Activated CD4-positive, alpha-beta T cell treated with anti-CD3 and anti-CD28 coated beads for 36 hours (primary cell): ENCODE measurements around the gene KAT2B. TPM values are rescaled to one million over a fixed set of nuclear protein-coding genes. Genes with fewer than 3 reads are reported as not detected.

Experiments used
- ATAC-seq: fragments of 200-7000 bp; cut with Tn5 transposase; one replicate; pipeline ENCODE4 v1.10.0; 2021; ENCODE audit warnings: mild to moderate bottlenecking, moderate library complexity
- CTCF ChIA-PET: fragments of 350-600 bp; sonication (Branson Sonifier 250); formaldehyde crosslinking; loops from one replicate; lab custom pipeline; 2021; ENCODE audit warnings: antibody characterized with exemption; lab: Charles Lee
- POLR2A ChIA-PET: fragments of 350-600 bp; sonication (Branson Sonifier 250); formaldehyde crosslinking; loops from one replicate; lab custom pipeline; 2021; ENCODE audit warnings: antibody characterized with exemption, inconsistent platforms; lab: Charles Lee
- DNase-seq: peaks from one replicate; pipeline ENCODE4 v3.0.0-alpha.2; 2020
- H3K27ac Mint-ChIP-seq: one replicate; pipeline ENCODE4 v1.8.0; 2021; ENCODE audit warnings: mixed read lengths
- H3K27me3 Mint-ChIP-seq: one replicate; pipeline ENCODE4 v1.8.0; 2021; ENCODE audit warnings: mixed read lengths
- H3K36me3 Mint-ChIP-seq: one replicate; pipeline ENCODE4 v1.8.0; 2021; ENCODE audit warnings: low read depth, mixed read lengths
- H3K4me1 Mint-ChIP-seq: one replicate; pipeline ENCODE4 v1.8.0; 2021; ENCODE audit warnings: mixed read lengths
- H3K4me3 Mint-ChIP-seq: one replicate; pipeline ENCODE4 v1.8.0; 2021; ENCODE audit warnings: mild to moderate bottlenecking, moderate library complexity, mixed read lengths
- H3K9me3 Mint-ChIP-seq: one replicate; pipeline ENCODE4 v1.8.0; 2021; ENCODE audit warnings: low read depth, mixed read lengths
- intact Hi-C, 2 experiments: fragments of 100-400 bp; cut with DNase I in 1 of 2; cut with micrococcal nuclease in 1 of 2; formaldehyde crosslinking; loops; one replicate each; pipeline versions ENCODE4 v1.14.2 to v1.15.1; 2022 to 2024; cut with DNase I, micrococcal nuclease
- total RNA-seq, 2 experiments: library from RNA; stranded (reverse); gene quantifications; one replicate each; pipeline ENCODE4 v1.2.3, GENCODE V29; 2021

The KAT2B gene
- total RNA-seq, 2 experiments from 2014 or later = 17.2 to 18.5 TPM

- Mint-ChIP-seq H3K9me3 (no peaks in the 10 kb centered on the region), H3K36me3 (peaks cover 34% of the 10 kb centered on the region), H3K4me3 (no peak overlapping the region), H3K27me3 (no peaks in the 10 kb centered on the region), H3K27ac (no peak overlapping the region), H3K4me1 (no peaks in the 10 kb centered on the region)
- DNase-seq (no peak), ATAC-seq (no peak)
- intact Hi-C loops = no loop called here
- ChIA-PET POLR2A (no interaction called here), CTCF (interaction anchor here (0.6 kb wide), 1 partner anchor 240 kb away, joined by 3 read pairs; no protein-coding TSS in a partner anchor)
These were observed 106.1 kb downstream of the KAT2B start for GRCh38 chr3:20146301-20146700.

GRCh38 chr3:20147361-20147760 is 107.1 kb downstream of the KAT2B start:
- Mint-ChIP-seq H3K27me3 (no peaks in the 10 kb centered on the region), H3K4me3 (no peak overlapping the region), H3K36me3 (peaks cover 33% of the 10 kb centered on the region), H3K9me3 (no peaks in the 10 kb centered on the region), H3K27ac (no peak overlapping the region), H3K4me1 (no peaks in the 10 kb centered on the region)
- no peak for ATAC-seq
- CTCF ChIA-PET = no interaction called here
- POLR2A ChIA-PET = no interaction called here
- intact Hi-C loops = no loop called here
- DNase-seq = no peak

GRCh38 chr3:20148466-20148865 is 108.2 kb downstream of the KAT2B start:
- H3K36me3 Mint-ChIP-seq = peaks cover 26% of the 10 kb centered on the region
- DNase-seq (no peak), ATAC-seq (no peak)
- H3K9me3 Mint-ChIP-seq = no peaks in the 10 kb centered on the region
- no peaks in the 10 kb centered on the region for H3K4me1 Mint-ChIP-seq
- intact Hi-C loops = no loop called here
- CTCF ChIA-PET = no interaction called here
- no peak overlapping the region for H3K27ac Mint-ChIP-seq
- H3K27me3 Mint-ChIP-seq = no peaks in the 10 kb centered on the region
- POLR2A ChIA-PET = no interaction called here
- no peak overlapping the region for H3K4me3 Mint-ChIP-seq

GRCh38 chr3:20154078-20154477 is 113.8 kb downstream of the KAT2B start:
- ATAC-seq = no peak

GRCh38 chr3:20154928-20155327 is 114.7 kb downstream of the KAT2B start:
- CTCF ChIA-PET = interaction anchor here (1.1 kb wide), 1 partner anchor 23 kb away, joined by 3 read pairs; no protein-coding TSS in a partner anchor

More at GRCh38 chr3:20154078-20154477, 113.8 kb downstream of the KAT2B start:
- Mint-ChIP-seq H3K4me1 (no peaks in the 10 kb centered on the region), H3K36me3 (peaks cover 33% of the 10 kb centered on the region), H3K27ac (no peak overlapping the region), H3K4me3 (no peak overlapping the region), H3K27me3 (no peaks in the 10 kb centered on the region), H3K9me3 (no peaks in the 10 kb centered on the region)
- ChIA-PET CTCF (interaction anchor here (0.8 to 1.1 kb wide), 2 partner anchors 22 to 27 kb away, joined by 3 read pairs; no protein-coding TSS in a partner anchor), POLR2A (no interaction called here)
- no peak for DNase-seq
- intact Hi-C loops = no loop called here

GRCh38 chr3:20160230-20160629 is 120.0 kb downstream of the KAT2B start:
- ChIA-PET CTCF (interaction anchor here (1.3 kb wide), 1 partner anchor 18 kb away, joined by 3 read pairs; no protein-coding TSS in a partner anchor), POLR2A (no interaction called here)
- intact Hi-C loops = no loop called here
- H3K4me1 Mint-ChIP-seq = peaks cover 13% of the 10 kb centered on the region
- peak overlapping the region; percentile 73 for H3K27ac Mint-ChIP-seq
- DNase-seq (no peak), ATAC-seq (no peak)
- no peaks in the 10 kb centered on the region for H3K27me3 Mint-ChIP-seq
- H3K36me3 Mint-ChIP-seq = peaks cover 28% of the 10 kb centered on the region
- H3K4me3 Mint-ChIP-seq = no peak overlapping the region
- no peaks in the 10 kb centered on the region for H3K9me3 Mint-ChIP-seq

More at GRCh38 chr3:20154928-20155327, 114.7 kb downstream of the KAT2B start:
- no peak overlapping the region for H3K27ac Mint-ChIP-seq
- intact Hi-C loops = no loop called here
- H3K36me3 Mint-ChIP-seq = peaks cover 34% of the 10 kb centered on the region
- no peaks in the 10 kb centered on the region for H3K27me3 Mint-ChIP-seq
- POLR2A ChIA-PET = no interaction called here
- peaks cover 4% of the 10 kb centered on the region for H3K4me1 Mint-ChIP-seq
- ATAC-seq (no peak), DNase-seq (no peak)
- H3K4me3 Mint-ChIP-seq = no peak overlapping the region
- H3K9me3 Mint-ChIP-seq = no peaks in the 10 kb centered on the region

- ATAC-seq = no peak
- no peak for DNase-seq
- ChIA-PET CTCF (no interaction called here), POLR2A (no interaction called here)
- intact Hi-C loops = no loop called here
- H3K27ac Mint-ChIP-seq = no peak overlapping the region
- H3K27me3 Mint-ChIP-seq = no peaks in the 10 kb centered on the region
- H3K4me3 Mint-ChIP-seq = no peak overlapping the region
- H3K9me3 Mint-ChIP-seq = no peaks in the 10 kb centered on the region
- peaks cover 30% of the 10 kb centered on the region for H3K36me3 Mint-ChIP-seq
- H3K4me1 Mint-ChIP-seq = peaks cover 13% of the 10 kb centered on the region
These were observed 121.5 kb downstream of the KAT2B start for GRCh38 chr3:20161714-20162113.

GRCh38 chr3:20173844-20174410 is 133.7 kb downstream of the KAT2B start:
- no peaks in the 10 kb centered on the region for H3K4me1 Mint-ChIP-seq
- ChIA-PET POLR2A (interaction anchor here (0.6 kb wide), 1 partner anchor 9 kb away, joined by 4 read pairs; no protein-coding TSS in a partner anchor), CTCF (no interaction called here)
- no peaks in the 10 kb centered on the region for H3K9me3 Mint-ChIP-seq
- H3K27ac Mint-ChIP-seq = no peak overlapping the region
- DNase-seq (no peak), ATAC-seq (no peak)
- intact Hi-C loops = no loop called here
- no peak overlapping the region for H3K4me3 Mint-ChIP-seq
- H3K36me3 Mint-ChIP-seq = peaks cover 44% of the 10 kb centered on the region
- H3K27me3 Mint-ChIP-seq = no peaks in the 10 kb centered on the region

GRCh38 chr3:20181276-20181675 is 141.0 kb downstream of the KAT2B start:
- H3K4me3 Mint-ChIP-seq = no peak overlapping the region
- intact Hi-C loops = no loop called here
- H3K27me3 Mint-ChIP-seq = no peaks in the 10 kb centered on the region
- ChIA-PET CTCF (interaction anchor here (1.2 kb wide), 1 partner anchor 10 kb away, joined by 3 read pairs; no protein-coding TSS in a partner anchor), POLR2A (no interaction called here)
- H3K4me1 Mint-ChIP-seq = peaks cover 6% of the 10 kb centered on the region
- DNase-seq (no peak), ATAC-seq (no peak)
- H3K9me3 Mint-ChIP-seq = no peaks in the 10 kb centered on the region
- H3K36me3 Mint-ChIP-seq = peaks cover 33% of the 10 kb centered on the region
- H3K27ac Mint-ChIP-seq = no peak overlapping the region

- intact Hi-C loops = no loop called here
- DNase-seq (no peak), ATAC-seq (no peak)
- no peak overlapping the region for H3K27ac Mint-ChIP-seq
- POLR2A ChIA-PET = no interaction called here
- H3K27me3 Mint-ChIP-seq = no peaks in the 10 kb centered on the region
- no peaks in the 10 kb centered on the region for H3K9me3 Mint-ChIP-seq
- H3K36me3 Mint-ChIP-seq = peaks cover 31% of the 10 kb centered on the region
- H3K4me3 Mint-ChIP-seq = no peak overlapping the region
- CTCF ChIA-PET = no interaction called here
- peaks cover 6% of the 10 kb centered on the region for H3K4me1 Mint-ChIP-seq
These were observed 142.0 kb downstream of the KAT2B start for GRCh38 chr3:20182206-20182605.

- H3K4me1 Mint-ChIP-seq = peaks cover 6% of the 10 kb centered on the region
- intact Hi-C loops = loop anchor here in 1 of 2 experiments (5.0 kb wide), 1 partner anchor 253 kb away; the partner anchor contains the start of gene EFHB
These were observed 145.1 kb downstream of the KAT2B start for GRCh38 chr3:20185331-20185678.

More at GRCh38 chr3:20185331-20185678, 145.1 kb downstream of the KAT2B start:
- CTCF ChIA-PET = interaction anchor here (0.7 to 1.4 kb wide), 4 partner anchors 11 to 302 kb away, joined by 3 to 4 read pairs (median 3); partner anchors contain the start of gene KAT2B
- DNase-seq = peak; percentile 31
- Mint-ChIP-seq H3K9me3 (no peaks in the 10 kb centered on the region), H3K27me3 (no peaks in the 10 kb centered on the region), H3K4me3 (no peak overlapping the region), H3K36me3 (peaks cover 18% of the 10 kb centered on the region), H3K27ac (no peak overlapping the region)
- POLR2A ChIA-PET = interaction anchor here (0.6 to 1.0 kb wide), 2 partner anchors 262 to 1427 kb away, joined by 3 read pairs; no protein-coding TSS in a partner anchor
- peak; percentile 5 for ATAC-seq
